Coronary artery (tissue), 2 donors: ENCODE measurements around the gene BBS1.

Source experiments
- DNase-seq: peaks from one replicate; pipeline ENCODE4 v3.0.0-alpha.2; 2017; ENCODE audit warnings: low spot score
- H3K27ac ChIP-seq, 2 donors: fragments of 200-600 bp; sonication (generic); one replicate each; pipeline ENCODE4 v1.5.1; 2016 to 2019
- H3K4me3 ChIP-seq: fragments of 200-600 bp; sonication (generic); 2 replicates; pipeline ENCODE4 v1.5.1; 2016; ENCODE audit warnings: mild to moderate bottlenecking, moderate library complexity
- TF ChIP-seq, protein P1 (sequence below): fragments of 200-600 bp; sonication (generic); IDR thresholded peaks from one replicate; pipeline ENCODE4 v1.5.1; 2019; ENCODE audit warnings: antibody characterized with exemption

BBS1 gene

DNA sequence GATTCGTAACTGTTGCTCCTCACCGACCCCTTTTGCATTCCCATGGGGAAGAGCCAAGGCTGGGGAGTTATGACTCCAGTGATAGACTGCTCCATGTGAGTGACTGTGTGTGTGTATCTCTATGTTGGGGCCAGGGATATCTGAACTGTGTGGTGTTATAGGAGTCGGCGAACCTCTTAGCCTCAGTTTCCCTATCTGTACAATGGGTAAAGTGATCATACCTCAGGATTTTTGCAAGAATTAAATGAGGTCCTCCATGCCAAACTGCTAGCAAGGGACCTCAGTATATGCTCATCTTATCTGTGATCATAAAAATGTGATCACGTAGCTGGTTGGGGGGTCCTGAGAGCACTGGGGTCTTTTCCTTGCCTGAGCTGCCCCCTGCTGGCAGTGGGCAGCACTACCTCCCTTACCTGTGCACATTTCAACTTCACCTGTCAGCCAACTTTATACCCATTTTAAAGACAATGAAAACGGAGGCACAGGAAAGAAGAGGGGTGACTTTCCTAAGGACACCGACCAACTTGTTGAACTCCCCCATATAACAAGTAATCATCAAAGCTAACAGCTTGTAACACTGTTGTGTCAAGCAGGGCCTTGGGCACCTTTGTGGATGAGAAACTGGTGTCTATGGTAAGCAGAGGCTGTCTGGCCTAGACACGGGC lies 31.6 kb upstream of the BBS1 start:
- Histone ChIP-seq H3K27ac (peak overlapping the region; percentile 88 to 93), H3K4me3 (peak overlapping the region; percentile 84)
- no peak for DNase-seq
- TF ChIP-seq, protein P1, sequence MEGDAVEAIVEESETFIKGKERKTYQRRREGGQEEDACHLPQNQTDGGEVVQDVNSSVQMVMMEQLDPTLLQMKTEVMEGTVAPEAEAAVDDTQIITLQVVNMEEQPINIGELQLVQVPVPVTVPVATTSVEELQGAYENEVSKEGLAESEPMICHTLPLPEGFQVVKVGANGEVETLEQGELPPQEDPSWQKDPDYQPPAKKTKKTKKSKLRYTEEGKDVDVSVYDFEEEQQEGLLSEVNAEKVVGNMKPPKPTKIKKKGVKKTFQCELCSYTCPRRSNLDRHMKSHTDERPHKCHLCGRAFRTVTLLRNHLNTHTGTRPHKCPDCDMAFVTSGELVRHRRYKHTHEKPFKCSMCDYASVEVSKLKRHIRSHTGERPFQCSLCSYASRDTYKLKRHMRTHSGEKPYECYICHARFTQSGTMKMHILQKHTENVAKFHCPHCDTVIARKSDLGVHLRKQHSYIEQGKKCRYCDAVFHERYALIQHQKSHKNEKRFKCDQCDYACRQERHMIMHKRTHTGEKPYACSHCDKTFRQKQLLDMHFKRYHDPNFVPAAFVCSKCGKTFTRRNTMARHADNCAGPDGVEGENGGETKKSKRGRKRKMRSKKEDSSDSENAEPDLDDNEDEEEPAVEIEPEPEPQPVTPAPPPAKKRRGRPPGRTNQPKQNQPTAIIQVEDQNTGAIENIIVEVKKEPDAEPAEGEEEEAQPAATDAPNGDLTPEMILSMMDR: peak; percentile 49

DNA sequence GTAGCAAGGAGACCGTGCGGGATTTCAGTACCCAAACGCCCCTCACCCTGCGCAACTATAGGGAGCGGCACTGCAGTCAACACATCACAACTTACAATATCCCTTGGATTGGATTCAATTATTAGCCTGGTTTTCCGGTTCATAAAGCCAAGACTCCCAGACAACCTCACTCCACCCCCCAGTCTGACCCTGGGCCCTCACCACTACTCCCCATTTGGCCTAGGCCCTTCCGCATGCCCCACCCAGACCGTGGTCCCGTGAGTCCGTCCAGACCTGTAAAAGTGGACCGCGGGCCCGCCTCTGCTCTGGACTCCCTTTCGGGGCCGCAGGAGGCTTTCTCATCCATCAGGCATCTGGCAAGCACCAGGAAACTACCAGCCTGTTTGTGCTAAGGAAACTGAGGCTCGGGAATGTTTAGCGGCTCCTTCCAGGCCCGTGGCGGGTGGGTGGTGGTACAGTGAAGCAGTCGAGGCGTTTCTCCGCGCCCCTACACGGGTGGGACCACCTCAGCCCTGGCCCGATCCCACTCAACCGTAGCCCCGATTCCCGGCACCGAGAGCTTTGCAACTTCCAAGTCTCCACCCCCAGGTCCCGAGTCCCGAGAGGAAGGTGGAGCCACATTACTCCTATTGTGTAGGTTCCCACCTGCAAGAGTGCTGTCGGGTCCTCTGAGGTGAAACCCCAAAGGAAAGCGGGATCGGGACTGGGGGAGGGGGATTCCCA lies 30.9 kb upstream of the BBS1 start:
- DNase-seq: peak; percentile 82
- peak overlapping the region; percentile 84 for H3K4me3 ChIP-seq
- H3K27ac ChIP-seq: peak overlapping the region; percentile 88 to 93
- TF ChIP-seq, protein P1: no peak

DNA sequence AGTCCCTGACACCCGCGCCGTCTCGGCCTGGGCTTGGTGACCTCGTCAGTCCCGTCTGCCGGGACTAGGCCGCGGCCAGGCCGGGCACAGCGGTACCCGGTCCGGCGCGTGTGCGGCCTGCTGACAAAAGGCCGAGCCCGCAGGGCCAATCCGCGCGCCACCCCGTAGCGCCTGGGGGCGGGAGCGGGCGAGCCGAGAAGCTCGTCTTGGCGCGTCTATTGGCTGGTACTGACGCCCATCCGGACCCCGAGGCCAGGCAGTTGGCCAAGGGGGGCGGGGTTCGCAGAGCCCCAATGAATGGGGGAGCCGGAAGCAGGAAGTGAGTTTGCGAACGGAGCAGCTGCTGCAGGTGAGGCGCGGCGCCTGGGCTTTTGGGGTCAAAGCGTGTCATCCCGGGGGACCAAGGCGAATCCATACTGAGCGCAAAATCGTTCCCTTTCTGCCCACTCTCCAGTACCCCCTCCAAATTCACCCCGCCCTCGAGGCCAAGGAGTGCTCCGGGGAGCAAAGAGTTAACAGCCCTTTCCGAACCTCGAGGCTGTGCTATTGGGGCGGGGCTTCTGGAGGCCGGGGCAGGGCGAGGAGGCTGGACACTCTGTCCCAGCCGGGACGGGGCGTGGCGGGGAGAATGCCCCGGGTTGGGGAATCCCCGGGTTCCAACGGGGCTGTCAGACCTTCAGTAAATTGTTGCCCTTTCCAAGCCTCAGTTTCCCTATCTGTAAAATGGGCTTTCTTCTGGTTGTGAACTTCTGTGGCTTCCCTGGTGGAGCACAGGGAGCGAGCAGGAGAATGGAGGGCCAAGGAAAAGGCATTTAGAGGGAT lies 30.1 kb upstream of the BBS1 start, which contains the start of gene DPP3:
TSS of gene DPP3 (plus strand) at position 318 of the 822 bp plus-strand sequence. CDS start 1,767 bp downstream, outside the sequence.
- Histone ChIP-seq H3K4me3 (peak within 1 kb of the TSS; percentile 84), H3K27ac (peak within 1 kb of the TSS; percentile 88 to 93)
- DNase-seq: peak; percentile 99
- TF ChIP-seq, protein P1: no peak

DNA sequence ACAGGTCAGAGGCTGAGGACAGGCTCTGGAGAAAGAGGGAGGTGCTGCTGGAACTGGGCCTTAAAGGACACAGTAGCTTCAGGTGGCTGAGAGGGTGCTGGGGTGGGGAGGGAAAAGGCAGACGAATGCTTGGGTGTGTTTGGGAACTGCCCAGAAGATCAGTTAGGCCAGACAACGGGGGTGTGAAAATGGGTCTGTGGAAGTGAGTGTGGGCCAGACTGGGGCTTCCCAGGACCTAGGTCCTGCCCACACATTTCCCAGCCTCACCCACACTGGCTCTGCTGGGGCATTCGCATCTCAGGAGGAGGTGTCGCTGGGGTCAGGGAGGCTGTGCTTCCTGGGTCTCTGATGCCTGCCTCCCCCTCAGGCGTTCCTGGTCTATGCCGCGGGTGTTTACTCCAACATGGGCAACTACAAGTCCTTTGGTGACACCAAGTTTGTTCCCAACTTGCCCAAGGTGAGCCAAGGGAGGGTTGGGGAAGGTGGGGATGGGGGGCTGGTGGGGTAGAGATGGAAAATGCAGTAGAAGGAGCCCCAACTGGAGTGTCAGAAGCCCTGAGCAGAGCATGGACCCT lies 25.5 kb upstream of the BBS1 start:
- TF ChIP-seq, protein P1: no peak
- DNase-seq: no peak

DNA sequence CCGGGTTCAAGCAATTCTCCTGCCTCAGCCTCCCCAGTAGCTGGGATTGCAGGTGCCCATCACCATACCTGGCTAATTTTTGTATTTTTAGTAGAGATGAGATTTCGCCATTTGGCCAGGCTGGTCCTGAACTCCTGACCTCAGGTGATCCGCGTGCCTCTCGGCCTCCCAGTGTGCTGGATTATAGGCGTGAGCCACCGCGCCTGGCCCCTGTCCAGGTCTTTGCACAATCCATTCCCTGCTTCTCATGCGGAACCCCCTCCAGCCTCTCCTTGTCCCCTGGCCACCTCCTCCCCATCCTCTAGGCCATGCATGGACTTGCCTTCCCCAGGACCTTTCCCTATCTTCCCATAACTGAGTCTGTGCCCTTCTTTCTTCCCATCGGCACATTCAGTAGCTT lies 21.5 kb upstream of the BBS1 start:
- H3K27ac ChIP-seq: no peak overlapping the region
- no peak overlapping the region for H3K4me3 ChIP-seq
- TF ChIP-seq, protein P1: no peak
- DNase-seq: no peak

More for the DNA sequence above, 25.5 kb upstream of the BBS1 start:
- Histone ChIP-seq H3K27ac (no peak overlapping the region), H3K4me3 (no peak overlapping the region)

DNA sequence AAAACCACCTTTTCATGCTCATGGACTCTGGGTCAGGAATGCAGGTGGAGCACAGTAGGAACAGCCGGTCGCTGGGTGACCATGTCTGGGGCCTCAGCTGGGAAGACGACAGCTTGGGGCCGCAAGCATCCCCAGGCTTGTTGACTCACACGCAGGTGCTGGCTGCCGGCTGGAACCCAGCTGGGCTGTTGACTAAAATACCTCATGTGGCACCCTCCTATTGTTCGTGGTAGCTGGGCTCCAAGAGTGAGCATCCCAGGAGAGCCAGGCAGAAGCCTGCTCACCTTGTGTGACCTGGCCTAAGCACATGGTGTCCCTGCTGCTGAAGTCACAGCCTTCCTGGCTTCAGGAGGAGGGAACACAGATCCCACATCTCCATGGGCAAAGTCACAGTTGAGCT lies 20.8 kb upstream of the BBS1 start:
- no peak overlapping the region for H3K4me3 ChIP-seq
- TF ChIP-seq, protein P1: no peak
- H3K27ac ChIP-seq: no peak overlapping the region
- DNase-seq: no peak
